GM12875 (cell line): ENCODE measurements around the gene AXIN2.

Source experiments
- H3K4me3 ChIP-seq: one replicate; pipeline ENCODE4 v1.5.1; 2011; ENCODE audit warnings: low read depth, low read length, control low read depth
- CTCF ChIP-seq: IDR thresholded peaks from 2 replicates; pipeline ENCODE4 v1.5.1; 2011; ENCODE audit warnings: low read depth, mild to moderate bottlenecking, control low read depth, inconsistent platforms, low read length, moderate library complexity, borderline replicate concordance; ENCODE audit not compliant: insufficient read depth

The AXIN2 gene

DNA sequence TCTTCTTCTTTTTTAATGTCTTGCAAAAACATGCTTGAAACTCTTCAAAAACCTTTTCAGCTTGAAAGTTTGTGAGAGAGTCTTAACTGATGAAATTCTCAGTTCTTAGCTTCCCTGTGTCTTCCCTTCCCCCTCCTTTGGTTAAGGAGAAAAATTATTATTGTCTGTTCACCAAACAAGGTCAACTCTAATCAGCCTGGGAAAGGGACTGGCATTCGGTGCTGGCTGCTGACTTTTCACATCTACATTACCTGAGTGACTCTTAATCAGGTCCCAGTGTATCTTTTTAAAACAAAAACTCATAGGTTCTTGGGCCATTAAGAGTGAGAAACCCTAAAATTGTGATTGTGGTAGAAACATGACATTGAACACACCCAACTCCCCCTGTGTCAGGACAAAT lies 39.1 kb upstream of the AXIN2 start:
- no peak for TF ChIP-seq CTCF
- no peak overlapping the region for H3K4me3 ChIP-seq

DNA sequence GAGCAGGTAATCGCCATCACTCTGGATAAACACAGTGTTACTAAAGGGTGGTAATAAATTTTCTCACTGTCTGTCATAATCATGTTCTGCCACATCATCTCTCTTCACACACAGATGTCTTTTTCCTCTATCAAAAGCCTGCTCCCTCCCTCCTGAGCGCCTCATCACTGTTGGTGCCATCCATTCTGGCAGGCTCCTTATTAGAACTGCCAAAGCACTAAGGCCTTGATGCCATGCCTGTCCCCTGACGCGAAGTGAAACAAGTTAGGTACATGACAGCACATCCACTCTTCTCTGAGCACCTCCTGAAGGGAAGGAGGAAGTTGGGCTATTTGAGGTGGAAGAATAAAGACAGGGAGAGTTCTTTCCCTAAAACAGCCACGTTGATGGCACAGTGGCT lies 38.2 kb upstream of the AXIN2 start:
- TF ChIP-seq CTCF: no peak
- H3K4me3 ChIP-seq: no peak overlapping the region

DNA sequence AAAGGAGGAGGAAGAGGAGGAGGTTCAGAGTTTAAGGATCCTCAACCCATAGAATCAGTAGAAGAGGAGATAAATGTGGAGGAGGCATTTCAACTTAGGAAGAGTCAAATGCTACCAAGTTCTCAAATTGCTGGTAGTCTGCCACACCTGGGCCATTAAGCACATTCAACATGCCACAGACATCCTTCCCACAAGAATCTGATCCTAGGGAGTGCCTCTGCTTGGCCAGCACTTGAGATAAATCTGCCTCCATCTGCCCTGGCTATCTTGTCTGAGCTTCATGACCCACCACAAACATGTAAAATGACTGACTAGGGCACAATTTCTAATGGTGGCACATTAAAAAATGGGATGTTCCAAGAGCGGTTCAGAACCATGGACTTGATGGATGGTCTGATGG lies 37.3 kb upstream of the AXIN2 start:
- H3K4me3 ChIP-seq: no peak overlapping the region
- TF ChIP-seq CTCF: no peak

- TF ChIP-seq CTCF: no peak
- H3K4me3 ChIP-seq: no peak overlapping the region
Measured at GRCh38 chr17:65595071-65595656, 33.7 kb upstream of the AXIN2 start.

DNA sequence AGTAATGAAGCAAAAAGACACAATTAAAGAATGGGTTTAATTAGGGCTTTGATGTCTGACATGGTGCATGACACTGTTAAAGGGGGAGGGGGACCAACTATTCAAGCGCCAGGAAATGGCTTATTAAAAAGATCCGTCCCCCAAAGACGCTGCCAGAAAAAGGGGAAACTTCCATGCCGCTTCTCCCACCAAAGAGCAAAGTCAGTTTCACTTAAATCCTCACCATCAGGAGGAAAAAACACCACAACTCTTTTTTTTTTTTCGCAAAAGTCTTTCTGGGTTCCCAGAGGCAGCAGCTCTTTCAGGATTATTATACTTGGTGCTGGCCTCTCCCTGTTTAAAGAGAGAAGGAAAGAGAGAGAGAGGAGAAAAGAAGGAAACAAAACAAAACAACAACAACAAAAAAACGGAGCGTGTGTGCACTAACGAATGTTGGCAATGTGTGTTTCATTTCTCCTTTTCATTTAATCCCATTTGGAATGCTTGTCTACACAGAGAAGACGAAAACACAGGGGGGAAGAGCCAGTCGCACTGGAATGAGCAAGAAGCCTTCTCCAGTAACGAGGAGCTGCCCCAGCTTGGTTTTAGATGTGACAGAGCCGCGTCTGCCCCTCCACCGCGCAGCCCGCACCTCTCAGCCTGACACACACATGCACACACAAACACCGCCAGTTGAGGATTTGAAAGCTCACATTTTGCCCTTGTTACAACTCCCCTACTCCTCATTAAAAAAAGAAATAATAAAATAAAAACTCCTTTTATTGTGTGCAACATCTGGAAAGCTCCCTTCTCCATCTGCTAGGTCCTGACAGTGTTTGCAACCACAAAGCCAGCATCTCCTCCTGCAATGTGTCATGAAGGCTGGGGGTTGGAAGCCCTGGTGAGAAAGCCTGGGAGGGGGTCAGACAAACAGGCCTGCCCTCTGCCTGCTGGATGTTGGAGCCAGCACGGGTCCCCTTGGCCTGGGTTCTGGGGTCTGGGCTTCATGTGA lies 32.7 kb upstream of the AXIN2 start:
- TF ChIP-seq CTCF: no peak
- no peak overlapping the region for H3K4me3 ChIP-seq

DNA sequence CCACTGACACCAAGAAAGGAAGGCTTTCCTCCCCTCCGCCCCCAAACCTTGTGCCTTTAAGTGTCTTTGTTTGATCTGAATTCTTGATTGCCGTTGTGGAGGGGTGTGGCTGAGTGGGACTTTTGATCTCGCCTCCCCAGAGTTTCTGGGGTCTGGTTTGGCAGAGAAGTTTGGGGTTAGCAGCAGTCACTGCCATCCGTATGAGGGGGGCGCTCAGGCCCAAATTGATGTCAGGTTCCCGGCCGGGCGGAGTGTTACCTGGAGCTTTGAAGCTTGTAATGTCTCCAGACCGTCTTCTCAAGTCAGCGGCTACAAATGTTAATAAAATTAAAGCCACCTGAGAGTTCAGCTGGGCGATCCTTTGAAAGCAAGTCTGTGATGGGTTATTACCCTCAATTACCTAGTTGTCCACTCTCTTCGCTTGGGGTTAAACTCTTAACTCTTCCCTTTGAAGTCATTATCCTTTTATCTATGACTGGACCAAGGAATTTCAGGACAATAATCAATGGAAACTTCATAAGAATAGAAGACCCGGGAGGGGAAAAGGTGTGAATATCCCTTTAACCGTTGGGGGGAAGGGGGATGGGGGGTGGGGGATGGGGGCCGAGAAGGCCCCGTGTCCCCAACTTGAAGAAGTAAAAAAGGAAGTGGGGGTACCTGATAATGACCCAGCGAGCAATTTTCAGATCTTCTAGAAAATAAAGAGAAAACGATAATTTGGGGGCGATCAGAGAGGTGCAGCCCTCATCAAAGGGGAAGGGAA lies 31.8 kb upstream of the AXIN2 start:
- TF ChIP-seq CTCF: no peak
- no peak overlapping the region for H3K4me3 ChIP-seq
